ENCODE measurements around the gene DBR1.

The DBR1 gene

GRCh38 chr3:138118612-138119422, 55.9 kb downstream of the DBR1 start:
- peak; percentile 65 for DNase-seq

- peak; percentile 85 for DNase-seq
Observed at GRCh38 chr3:138114988-138115971, 59.4 kb downstream of the DBR1 start, which contains the start of gene DZIP1L. DZIP1L (minus strand) TSS chr3:138115608; CDS start chr3:138103971, 11,637 bp downstream.

- peak; percentile 30 for DNase-seq
Observed at GRCh38 chr3:138114431-138114918, 60.2 kb downstream of the DBR1 start.

DNA sequence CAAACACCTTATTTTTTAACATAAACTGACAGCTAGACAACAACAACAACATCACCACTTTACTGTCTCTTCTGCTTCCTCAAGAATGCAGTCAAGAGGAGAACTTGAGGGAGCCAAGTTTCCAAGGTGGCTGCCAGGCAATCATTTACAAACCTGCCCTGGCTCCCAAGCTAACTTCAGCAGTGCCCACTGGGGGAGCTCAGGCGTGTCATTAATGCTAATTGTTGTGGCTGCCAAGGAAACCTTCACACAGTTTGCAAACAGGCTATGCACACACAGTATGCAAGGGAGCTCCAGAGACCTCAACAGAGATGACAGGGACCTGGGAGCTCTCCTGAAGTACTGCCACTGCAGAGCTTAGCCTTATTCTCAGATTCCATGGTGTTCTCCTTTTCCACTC, 61.4 kb downstream of the DBR1 start:
- DNase-seq = no peak

- no peak for DNase-seq
Observed at GRCh38 chr3:138112362-138112761, 62.4 kb downstream of the DBR1 start.

Data from fibroblast of skin of abdomen (primary cell).